Suprapubic skin (tissue), 2 donors: Measurements from ENCODE around the gene ZNF75A.

Experiments
- EP300 ChIP-seq: sonication (generic); formaldehyde crosslinking; IDR thresholded peaks from one replicate; pipeline ENCODE4 v1.6.1; 2017; ENCODE audit warnings: antibody characterized with exemption
- POLR2A ChIP-seq, 2 donors: fragments of 450-650 bp; IDR thresholded peaks; one replicate each; pipeline ENCODE4 v1.6.1; 2017; ENCODE audit warnings: antibody characterized with exemption in 2 of 2, mild to moderate bottlenecking in 2 of 2, moderate library complexity in 2 of 2

DNA sequence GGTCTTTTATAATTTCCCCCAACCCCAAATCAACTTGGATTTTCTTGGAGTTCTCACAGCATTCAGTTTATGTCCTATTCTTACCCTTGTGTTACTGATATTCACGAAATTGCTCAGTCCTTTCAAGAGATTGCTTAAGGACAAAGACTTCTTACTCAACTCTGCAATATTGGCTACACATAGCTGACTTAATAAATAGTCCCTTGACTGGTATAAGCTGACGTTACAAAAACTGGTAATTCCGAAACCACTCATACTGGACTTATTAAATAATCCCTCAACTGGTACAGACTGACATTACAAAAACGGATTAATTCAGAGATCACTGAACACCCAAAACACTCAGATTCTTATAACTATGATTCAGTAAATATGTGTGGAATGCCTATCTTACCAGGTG is 927 bp upstream of the ZNF75A start:
- no peak for TF ChIP-seq POLR2A (IDR thresholded peaks at IDR 0.05)
- TF ChIP-seq EP300 = no peak
